Activated CD4-positive, alpha-beta T cell treated with anti-CD3 and anti-CD28 coated beads for 36 hours (primary cell): ENCODE results near the gene TBC1D32. TPM values are rescaled to one million over a fixed set of nuclear protein-coding genes. Genes with fewer than 3 reads are reported as not detected.
A peak's percentile ranks its signal among the peaks of the same experiment; 100 is the strongest.
"Not testable (repeated sequence)": the region's sequence is repeated elsewhere in the genome, so short reads cannot be mapped to it uniquely, and the experiment has no call there.

Experiments
- ATAC-seq: fragments of 200-7000 bp; cut with Tn5 transposase; one replicate; pipeline ENCODE4 v1.10.0; 2021; ENCODE audit warnings: mild to moderate bottlenecking, moderate library complexity
- CTCF ChIA-PET: fragments of 350-600 bp; sonication (Branson Sonifier 250); formaldehyde crosslinking; loops from one replicate; lab custom pipeline; 2021; ENCODE audit warnings: antibody characterized with exemption; lab: Charles Lee
- POLR2A ChIA-PET: fragments of 350-600 bp; sonication (Branson Sonifier 250); formaldehyde crosslinking; loops from one replicate; lab custom pipeline; 2021; ENCODE audit warnings: antibody characterized with exemption, inconsistent platforms; lab: Charles Lee
- DNase-seq: peaks from one replicate; pipeline ENCODE4 v3.0.0-alpha.2; 2020
- H3K27ac Mint-ChIP-seq: one replicate; pipeline ENCODE4 v1.8.0; 2021; ENCODE audit warnings: mixed read lengths
- H3K27me3 Mint-ChIP-seq: one replicate; pipeline ENCODE4 v1.8.0; 2021; ENCODE audit warnings: mixed read lengths
- H3K36me3 Mint-ChIP-seq: one replicate; pipeline ENCODE4 v1.8.0; 2021; ENCODE audit warnings: low read depth, mixed read lengths
- H3K4me1 Mint-ChIP-seq: one replicate; pipeline ENCODE4 v1.8.0; 2021; ENCODE audit warnings: mixed read lengths
- H3K4me3 Mint-ChIP-seq: one replicate; pipeline ENCODE4 v1.8.0; 2021; ENCODE audit warnings: mild to moderate bottlenecking, moderate library complexity, mixed read lengths
- H3K9me3 Mint-ChIP-seq: one replicate; pipeline ENCODE4 v1.8.0; 2021; ENCODE audit warnings: low read depth, mixed read lengths
- intact Hi-C, 2 experiments: fragments of 100-400 bp; cut with DNase I in 1 of 2; cut with micrococcal nuclease in 1 of 2; formaldehyde crosslinking; loops; one replicate each; pipeline versions ENCODE4 v1.14.2 to v1.15.1; 2022 to 2024; cut with DNase I, micrococcal nuclease
- total RNA-seq, 2 experiments: library from RNA; stranded (reverse); gene quantifications; one replicate each; pipeline ENCODE4 v1.2.3, GENCODE V29; 2021

Gene TBC1D32, protein sequence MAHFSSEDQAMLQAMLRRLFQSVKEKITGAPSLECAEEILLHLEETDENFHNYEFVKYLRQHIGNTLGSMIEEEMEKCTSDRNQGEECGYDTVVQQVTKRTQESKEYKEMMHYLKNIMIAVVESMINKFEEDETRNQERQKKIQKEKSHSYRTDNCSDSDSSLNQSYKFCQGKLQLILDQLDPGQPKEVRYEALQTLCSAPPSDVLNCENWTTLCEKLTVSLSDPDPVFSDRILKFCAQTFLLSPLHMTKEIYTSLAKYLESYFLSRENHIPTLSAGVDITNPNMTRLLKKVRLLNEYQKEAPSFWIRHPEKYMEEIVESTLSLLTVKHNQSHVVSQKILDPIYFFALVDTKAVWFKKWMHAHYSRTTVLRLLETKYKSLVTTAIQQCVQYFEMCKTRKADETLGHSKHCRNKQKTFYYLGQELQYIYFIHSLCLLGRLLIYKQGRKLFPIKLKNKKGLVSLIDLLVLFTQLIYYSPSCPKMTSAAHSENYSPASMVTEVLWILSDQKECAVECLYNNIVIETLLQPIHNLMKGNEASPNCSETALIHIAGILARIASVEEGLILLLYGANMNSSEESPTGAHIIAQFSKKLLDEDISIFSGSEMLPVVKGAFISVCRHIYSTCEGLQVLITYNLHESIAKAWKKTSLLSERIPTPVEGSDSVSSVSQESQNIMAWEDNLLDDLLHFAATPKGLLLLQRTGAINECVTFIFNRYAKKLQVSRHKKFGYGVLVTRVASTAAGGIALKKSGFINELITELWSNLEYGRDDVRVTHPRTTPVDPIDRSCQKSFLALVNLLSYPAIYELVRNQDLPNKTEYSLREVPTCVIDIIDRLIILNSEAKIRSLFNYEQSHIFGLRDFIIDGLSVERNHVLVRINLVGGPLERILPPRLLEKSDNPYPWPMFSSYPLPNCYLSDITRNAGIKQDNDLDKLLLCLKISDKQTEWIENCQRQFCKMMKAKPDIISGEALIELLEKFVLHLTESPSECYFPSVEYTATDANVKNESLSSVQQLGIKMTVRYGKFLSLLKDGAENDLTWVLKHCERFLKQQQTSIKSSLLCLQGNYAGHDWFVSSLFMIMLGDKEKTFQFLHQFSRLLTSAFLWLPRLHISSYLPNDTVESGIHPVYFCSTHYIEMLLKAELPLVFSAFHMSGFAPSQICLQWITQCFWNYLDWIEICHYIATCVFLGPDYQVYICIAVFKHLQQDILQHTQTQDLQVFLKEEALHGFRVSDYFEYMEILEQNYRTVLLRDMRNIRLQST
- total RNA-seq, result 1 to 10 TPM; 9.2 to 9.9 TPM

DNA sequence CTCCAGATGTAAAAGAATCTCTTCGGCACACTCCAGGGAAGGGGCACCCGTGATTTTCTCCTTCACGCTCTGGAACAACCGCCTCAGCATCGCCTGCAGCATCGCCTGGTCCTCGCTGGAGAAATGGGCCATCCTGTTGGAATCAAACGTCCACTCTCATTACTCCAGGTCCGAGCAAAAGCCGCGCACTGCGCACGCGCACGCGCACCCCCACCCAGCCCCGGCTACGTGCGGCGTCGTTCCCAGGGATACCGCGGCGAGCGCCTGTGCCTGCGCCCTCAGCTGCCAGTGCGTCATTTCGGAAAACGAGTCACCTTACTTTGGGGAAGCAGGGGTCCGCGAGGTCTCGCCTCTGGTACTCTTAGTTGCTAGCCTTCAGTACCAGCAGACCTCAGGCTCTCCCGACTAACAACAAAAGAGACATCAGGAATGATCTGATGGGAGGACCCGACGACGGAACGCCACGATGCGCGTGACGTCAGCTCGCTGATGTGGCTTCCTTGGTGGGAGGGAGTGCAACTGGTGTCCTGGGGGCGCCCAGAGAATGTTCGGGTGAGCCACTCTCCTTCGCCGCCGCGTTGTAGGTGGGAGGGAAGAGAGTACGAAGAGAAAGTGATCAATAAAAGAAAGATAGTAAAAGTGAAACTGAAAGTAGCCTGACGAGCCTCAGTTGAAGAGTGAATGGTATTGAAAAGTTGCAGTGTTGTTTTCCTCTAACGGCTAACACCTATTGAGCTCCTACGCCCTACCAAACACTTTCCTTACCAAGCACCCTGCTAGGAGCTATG lies at the start of gene TBC1D32:
TSS of gene TBC1D32 (minus strand) at position 182 of the 788 bp plus-strand sequence. CDS start at position 132, 50 bp downstream.
- Mint-ChIP-seq H3K4me1 (peaks cover 33% of the 10 kb centered on the region), H3K9me3 (no peaks in the 10 kb centered on the region), H3K4me3 (peak within 1 kb of the TSS; percentile 94), H3K27ac (peak within 1 kb of the TSS; percentile 98), H3K36me3 (no peaks in the 10 kb centered on the region), H3K27me3 (no peaks in the 10 kb centered on the region)
- POLR2A ChIA-PET, result interaction anchor here (0.7 kb wide), 1 partner anchor 1710 kb away, joined by 3 read pairs; no protein-coding TSS in a partner anchor
- ATAC-seq (peak; percentile 92), DNase-seq (peak; percentile 93)
- intact Hi-C loops, result loop anchor here (1.0 to 10.0 kb wide), 6 partner anchors 13 to 1985 kb away; partner anchors contain the start of genes SERINC1 (in 2 of the 2), HSF2 (in 1 of the 2) and MAN1A1 (in 1 of the 2)
- CTCF ChIA-PET, result interaction anchor here (1.3 kb wide), 1 partner anchor 10 kb away, joined by 9 read pairs; no protein-coding TSS in a partner anchor

DNA sequence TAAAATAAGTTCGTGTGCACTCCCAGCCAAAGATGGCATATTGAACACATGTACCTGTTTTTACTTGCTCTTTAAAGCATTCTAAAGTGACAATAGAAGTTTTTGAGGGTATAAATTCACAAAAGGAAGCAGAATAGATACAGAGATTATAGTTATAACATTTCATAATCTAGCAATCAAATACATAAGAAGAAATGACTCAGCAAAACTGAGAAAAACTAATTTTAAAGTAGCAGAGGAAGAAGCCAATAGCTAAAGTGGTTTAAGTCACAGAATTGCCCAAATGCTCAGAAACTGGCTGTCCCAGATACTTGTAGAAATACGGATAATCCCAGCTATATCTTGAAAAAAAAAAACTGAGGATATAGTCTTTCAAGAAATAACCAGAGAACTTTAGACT lies 49.2 kb upstream of the TBC1D32 start:
- DNase-seq (no peak), ATAC-seq (no peak)
- ChIA-PET CTCF (interaction anchor here (0.6 kb wide), 1 partner anchor 677 kb away, joined by 3 read pairs; no protein-coding TSS in a partner anchor), POLR2A (no interaction called here)
- Mint-ChIP-seq H3K9me3 (no peaks in the 10 kb centered on the region), H3K27ac (no peak overlapping the region), H3K36me3 (no peaks in the 10 kb centered on the region), H3K4me3 (no peak overlapping the region), H3K4me1 (no peaks in the 10 kb centered on the region), H3K27me3 (peaks cover 5% of the 10 kb centered on the region)
- intact Hi-C loops, result no loop called here

DNA sequence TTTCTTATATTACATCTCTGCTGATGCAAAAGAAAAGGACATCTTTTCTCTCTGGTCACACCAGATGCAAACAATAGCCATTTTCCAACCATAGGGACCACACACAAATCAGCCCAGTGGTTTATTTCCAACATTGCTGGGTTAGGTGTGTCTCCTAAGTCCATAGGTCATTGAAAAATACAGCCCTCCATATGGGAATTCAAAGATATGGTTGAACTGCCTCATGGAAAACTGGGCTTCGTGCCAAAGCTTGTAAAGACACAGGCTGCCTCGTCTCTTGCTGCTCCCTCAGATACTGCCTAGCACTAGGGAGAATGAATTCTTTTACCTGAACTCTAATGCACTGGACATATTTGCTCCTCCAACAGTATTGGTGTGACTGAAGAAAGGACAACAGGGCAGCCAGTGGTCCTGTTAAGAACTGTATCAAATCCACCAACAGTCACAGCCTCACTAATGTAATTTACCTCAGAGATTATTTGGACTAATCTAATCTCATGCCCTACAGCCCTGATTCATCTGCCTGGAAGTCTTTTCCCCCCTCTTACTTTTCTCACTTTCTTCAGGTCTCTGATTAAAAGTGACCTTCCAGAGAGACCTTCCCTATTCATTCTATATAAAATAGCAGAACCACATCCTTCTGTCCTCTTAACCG lies 48.3 kb upstream of the TBC1D32 start:
- CTCF ChIA-PET, result no interaction called here
- POLR2A ChIA-PET, result no interaction called here
- intact Hi-C loops, result no loop called here
- no peaks in the 10 kb centered on the region for H3K36me3 Mint-ChIP-seq
- no peaks in the 10 kb centered on the region for H3K9me3 Mint-ChIP-seq
- no peak overlapping the region for H3K4me3 Mint-ChIP-seq
- H3K27me3 Mint-ChIP-seq, result peaks cover 5% of the 10 kb centered on the region
- ATAC-seq, result no peak
- H3K27ac Mint-ChIP-seq, result no peak overlapping the region
- no peaks in the 10 kb centered on the region for H3K4me1 Mint-ChIP-seq
- no peak for DNase-seq

DNA sequence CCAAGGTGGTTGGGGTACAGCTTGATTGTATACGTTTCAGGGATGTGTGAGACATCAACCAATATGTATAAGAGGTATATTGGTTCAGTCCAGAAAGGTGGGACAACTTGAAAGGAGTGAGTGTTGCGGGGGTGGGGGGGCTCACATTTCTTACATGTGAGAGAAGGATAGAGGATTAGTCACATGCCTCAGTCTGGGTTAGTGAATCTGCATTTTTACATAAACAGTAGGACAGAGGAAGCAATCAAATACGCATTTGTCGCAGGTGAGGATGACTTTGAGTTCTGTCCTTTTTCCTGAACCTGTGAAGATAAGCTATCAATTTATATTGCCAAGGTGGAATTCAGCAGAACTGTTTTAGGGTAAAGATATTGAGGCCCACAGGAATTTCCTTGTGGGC lies 42.1 kb upstream of the TBC1D32 start:
- no peaks in the 10 kb centered on the region for H3K4me1 Mint-ChIP-seq
- ChIA-PET POLR2A (interaction anchor here (0.6 kb wide), 1 partner anchor 328 kb away, joined by 4 read pairs; no protein-coding TSS in a partner anchor), CTCF (no interaction called here)
- peaks cover 2% of the 10 kb centered on the region for H3K27me3 Mint-ChIP-seq
- H3K4me3 Mint-ChIP-seq, result no peak overlapping the region
- H3K27ac Mint-ChIP-seq, result no peak overlapping the region
- intact Hi-C loops, result no loop called here
- DNase-seq (no peak), ATAC-seq (no peak)
- no peaks in the 10 kb centered on the region for H3K9me3 Mint-ChIP-seq
- H3K36me3 Mint-ChIP-seq, result no peaks in the 10 kb centered on the region

DNA sequence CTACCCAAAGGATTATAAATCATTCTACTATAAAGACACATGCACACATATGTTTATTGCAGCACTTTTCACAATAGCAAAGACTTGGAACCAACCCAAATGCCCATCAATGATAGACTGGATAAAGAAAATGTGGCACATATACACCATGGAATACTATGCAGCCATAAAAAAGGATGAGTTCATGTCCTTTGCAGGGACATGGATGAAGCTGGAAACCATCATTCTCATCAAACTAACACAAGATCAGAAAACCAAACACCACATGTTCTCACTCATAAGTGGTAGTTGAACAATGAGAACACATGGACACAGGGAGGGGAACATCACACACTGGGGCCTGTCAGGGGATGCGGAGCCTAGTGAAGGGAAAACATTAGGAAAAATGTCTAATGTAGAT lies 39.9 kb upstream of the TBC1D32 start:
- intact Hi-C loops, H3K4me3 Mint-ChIP-seq, CTCF ChIA-PET, H3K36me3 Mint-ChIP-seq, H3K27me3 Mint-ChIP-seq, H3K9me3 Mint-ChIP-seq, ATAC-seq, DNase-seq, H3K4me1 Mint-ChIP-seq, POLR2A ChIA-PET, H3K27ac Mint-ChIP-seq: not testable (repeated sequence)

DNA sequence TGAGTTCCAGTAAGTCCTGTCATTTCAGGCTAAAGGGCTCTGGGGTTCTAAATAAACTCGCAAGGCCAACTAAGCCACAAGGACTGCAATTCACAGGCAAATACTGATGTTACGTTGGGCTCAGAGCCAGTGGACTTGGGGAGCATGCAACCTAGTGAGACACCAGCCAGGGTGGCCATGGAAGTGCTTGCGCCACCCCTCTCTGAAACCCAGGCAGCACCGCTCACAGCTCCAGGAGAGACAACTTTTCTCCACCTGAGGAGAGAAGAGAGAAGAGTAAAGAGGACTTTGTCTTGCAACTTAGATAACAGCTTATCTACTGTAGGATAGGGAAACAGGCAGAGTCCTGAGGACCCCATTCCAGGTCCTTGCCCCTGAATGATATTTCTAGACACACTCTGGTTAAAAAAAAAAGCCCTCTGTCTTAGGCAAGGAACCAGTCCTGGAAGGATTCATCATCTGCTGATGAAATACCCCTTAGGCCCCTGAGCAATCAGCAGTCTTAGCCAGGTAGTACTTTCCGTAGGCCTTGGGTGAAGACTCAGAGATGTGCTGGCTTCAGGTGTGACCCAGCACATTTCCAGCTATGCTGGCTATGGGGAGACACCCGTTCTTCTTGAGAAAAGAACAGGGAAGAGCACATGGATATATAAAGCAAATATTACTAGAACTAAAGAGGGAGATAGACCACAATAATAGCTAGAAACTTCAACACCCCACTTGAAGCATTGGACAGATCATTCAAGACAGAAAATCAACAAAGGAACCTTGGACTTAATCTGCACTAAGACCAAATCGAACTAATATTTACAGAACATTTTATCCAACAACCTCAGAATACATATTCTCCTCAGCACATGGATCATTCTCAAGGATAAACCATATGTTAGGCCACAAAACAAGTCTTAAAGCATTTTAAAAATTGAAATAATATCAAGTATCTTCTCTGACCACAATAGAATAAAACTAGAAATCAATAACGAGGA lies 31.5 kb upstream of the TBC1D32 start:
- CTCF ChIA-PET, result no interaction called here
- intact Hi-C loops, result no loop called here

DNA sequence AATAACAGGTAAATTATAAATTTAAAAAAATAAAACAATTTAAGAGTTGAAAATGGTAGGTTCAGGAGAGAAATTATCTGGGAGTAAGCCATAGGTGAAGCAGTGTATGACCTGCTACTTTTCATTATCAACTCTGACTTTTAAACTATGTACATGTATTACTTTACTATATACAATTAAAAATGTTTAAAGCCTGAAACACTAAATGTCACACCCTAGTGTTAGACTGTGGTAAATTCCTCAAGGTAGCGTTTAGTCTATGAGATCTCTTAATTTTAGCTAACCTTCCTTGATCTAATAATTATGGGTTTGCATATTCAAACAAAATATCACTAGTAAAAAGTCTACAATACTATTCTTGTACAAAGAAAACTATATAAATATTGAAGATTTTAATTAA lies 22.3 kb upstream of the TBC1D32 start:
- ChIA-PET POLR2A (no interaction called here), CTCF (no interaction called here)
- Mint-ChIP-seq H3K4me1 (no peaks in the 10 kb centered on the region), H3K27ac (no peak overlapping the region), H3K9me3 (no peaks in the 10 kb centered on the region), H3K4me3 (no peak overlapping the region), H3K27me3 (peaks cover 19% of the 10 kb centered on the region), H3K36me3 (no peaks in the 10 kb centered on the region)
- ATAC-seq (no peak), DNase-seq (no peak)
- intact Hi-C loops, result no loop called here

More for the DNA sequence above, 31.5 kb upstream of the TBC1D32 start:
- Mint-ChIP-seq H3K4me1 (no peaks in the 10 kb centered on the region), H3K9me3 (no peaks in the 10 kb centered on the region), H3K27me3 (peaks cover 14% of the 10 kb centered on the region), H3K27ac (no peak overlapping the region), H3K36me3 (no peaks in the 10 kb centered on the region), H3K4me3 (no peak overlapping the region)
- DNase-seq (no peak), ATAC-seq (no peak)
- POLR2A ChIA-PET, result no interaction called here

DNA sequence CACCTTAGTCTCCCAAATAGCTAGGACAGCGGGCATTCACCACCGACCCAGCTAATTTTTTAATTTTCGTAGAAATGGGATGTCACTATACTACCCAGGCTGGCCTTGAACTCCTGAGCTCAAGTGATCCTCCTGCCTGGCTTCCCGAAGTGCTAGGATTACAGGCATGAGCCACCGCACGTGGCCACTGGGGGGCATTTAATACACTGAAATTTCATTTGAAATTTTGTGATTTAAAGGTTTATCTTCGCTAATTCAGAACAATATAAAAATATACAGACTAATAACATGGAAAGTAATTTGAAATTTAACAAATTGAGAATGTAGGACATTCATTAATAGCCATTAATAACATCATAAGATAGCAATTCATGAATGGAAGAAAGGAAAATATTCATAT lies 20.5 kb upstream of the TBC1D32 start:
- Mint-ChIP-seq H3K27me3 (peaks cover 19% of the 10 kb centered on the region), H3K27ac (no peak overlapping the region), H3K9me3 (no peaks in the 10 kb centered on the region), H3K4me1 (no peaks in the 10 kb centered on the region), H3K36me3 (no peaks in the 10 kb centered on the region), H3K4me3 (no peak overlapping the region)
- DNase-seq (no peak), ATAC-seq (no peak)
- ChIA-PET CTCF (interaction anchor here (1.0 to 1.3 kb wide), 2 partner anchors 11 to 13 kb away, joined by 3 to 5 read pairs; no protein-coding TSS in a partner anchor), POLR2A (no interaction called here)
- intact Hi-C loops, result no loop called here

DNA sequence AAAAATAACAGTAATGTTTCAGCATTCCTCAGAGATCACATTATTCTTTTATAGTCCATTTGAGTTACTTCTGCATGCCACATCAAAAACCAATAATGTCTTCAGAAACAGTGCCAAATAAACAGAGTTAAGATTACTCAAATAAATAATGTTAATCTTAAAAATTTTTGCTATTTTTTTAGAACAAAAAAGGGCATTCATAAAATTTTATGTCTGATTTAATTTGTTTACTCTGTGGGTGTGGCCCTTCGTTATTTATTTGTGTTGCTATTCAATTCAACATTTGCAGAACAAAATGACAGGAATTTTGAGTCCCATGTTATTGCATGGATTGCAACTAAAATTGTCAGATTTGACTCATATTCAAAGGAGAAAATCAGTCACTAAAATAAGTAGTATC lies 18.7 kb upstream of the TBC1D32 start:
- no peak overlapping the region for H3K27ac Mint-ChIP-seq
- peaks cover 19% of the 10 kb centered on the region for H3K27me3 Mint-ChIP-seq
- intact Hi-C loops, result no loop called here
- H3K4me3 Mint-ChIP-seq, result no peak overlapping the region
- H3K4me1 Mint-ChIP-seq, result no peaks in the 10 kb centered on the region
- no peaks in the 10 kb centered on the region for H3K36me3 Mint-ChIP-seq
- no peak for ATAC-seq
- CTCF ChIA-PET, result no interaction called here
- no peaks in the 10 kb centered on the region for H3K9me3 Mint-ChIP-seq
- DNase-seq, result no peak
- POLR2A ChIA-PET, result no interaction called here
